GM21367 (cell line): ENCODE data around the gene ADAMTS16.
"Not testable (repeated sequence)": the region's sequence is repeated elsewhere in the genome, so short reads cannot be mapped to it uniquely, and the experiment has no call there.

Source experiments
- ATAC-seq: cut with Tn5 transposase; IDR thresholded peaks from one replicate; pipeline ENCODE4 v1.9.1; 2021; ENCODE audit not compliant: unreplicated experiment

ADAMTS16 gene, protein sequence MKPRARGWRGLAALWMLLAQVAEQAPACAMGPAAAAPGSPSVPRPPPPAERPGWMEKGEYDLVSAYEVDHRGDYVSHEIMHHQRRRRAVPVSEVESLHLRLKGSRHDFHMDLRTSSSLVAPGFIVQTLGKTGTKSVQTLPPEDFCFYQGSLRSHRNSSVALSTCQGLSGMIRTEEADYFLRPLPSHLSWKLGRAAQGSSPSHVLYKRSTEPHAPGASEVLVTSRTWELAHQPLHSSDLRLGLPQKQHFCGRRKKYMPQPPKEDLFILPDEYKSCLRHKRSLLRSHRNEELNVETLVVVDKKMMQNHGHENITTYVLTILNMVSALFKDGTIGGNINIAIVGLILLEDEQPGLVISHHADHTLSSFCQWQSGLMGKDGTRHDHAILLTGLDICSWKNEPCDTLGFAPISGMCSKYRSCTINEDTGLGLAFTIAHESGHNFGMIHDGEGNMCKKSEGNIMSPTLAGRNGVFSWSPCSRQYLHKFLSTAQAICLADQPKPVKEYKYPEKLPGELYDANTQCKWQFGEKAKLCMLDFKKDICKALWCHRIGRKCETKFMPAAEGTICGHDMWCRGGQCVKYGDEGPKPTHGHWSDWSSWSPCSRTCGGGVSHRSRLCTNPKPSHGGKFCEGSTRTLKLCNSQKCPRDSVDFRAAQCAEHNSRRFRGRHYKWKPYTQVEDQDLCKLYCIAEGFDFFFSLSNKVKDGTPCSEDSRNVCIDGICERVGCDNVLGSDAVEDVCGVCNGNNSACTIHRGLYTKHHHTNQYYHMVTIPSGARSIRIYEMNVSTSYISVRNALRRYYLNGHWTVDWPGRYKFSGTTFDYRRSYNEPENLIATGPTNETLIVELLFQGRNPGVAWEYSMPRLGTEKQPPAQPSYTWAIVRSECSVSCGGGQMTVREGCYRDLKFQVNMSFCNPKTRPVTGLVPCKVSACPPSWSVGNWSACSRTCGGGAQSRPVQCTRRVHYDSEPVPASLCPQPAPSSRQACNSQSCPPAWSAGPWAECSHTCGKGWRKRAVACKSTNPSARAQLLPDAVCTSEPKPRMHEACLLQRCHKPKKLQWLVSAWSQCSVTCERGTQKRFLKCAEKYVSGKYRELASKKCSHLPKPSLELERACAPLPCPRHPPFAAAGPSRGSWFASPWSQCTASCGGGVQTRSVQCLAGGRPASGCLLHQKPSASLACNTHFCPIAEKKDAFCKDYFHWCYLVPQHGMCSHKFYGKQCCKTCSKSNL

DNA sequence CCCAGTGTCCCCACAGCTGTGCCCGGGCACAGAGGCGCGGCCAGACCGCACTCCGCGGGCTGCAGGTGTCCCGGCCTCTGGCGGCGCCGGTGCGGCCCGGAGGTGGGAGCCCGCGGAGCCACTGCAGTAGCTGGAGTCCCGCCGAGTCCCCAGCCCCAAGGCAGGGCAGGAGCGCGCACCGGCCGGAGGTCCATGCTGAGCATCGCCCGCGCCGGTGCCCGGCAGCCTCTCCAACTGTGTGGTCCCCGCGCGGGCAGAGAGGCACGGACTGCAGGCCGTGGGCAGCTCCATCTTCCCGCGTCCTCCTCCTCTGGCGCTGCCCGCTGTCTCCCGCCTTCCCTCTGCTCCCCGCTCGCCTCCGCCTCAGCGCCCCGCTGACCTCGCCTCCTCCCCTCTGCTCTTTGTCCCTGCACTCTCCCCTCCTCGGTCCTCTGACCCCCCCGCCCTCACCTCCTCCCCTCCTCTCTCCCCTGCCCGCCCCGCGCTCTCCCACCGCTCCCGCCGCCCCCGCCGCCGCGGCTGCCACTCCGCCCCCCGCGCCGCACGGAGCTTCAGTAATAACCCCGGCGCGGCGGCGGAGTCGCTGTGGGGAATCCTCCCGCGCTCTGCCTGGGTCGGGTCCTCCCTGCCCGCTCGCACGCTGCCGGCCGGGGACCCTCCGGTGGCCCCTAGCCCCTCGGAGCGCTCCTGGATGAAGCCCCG, at the start of gene ADAMTS16:
Gene ADAMTS16 (plus strand): TSS at position 554 of the 702 bp plus-strand sequence. CDS start 138 bp downstream, at position 692.
- no peak for ATAC-seq

DNA sequence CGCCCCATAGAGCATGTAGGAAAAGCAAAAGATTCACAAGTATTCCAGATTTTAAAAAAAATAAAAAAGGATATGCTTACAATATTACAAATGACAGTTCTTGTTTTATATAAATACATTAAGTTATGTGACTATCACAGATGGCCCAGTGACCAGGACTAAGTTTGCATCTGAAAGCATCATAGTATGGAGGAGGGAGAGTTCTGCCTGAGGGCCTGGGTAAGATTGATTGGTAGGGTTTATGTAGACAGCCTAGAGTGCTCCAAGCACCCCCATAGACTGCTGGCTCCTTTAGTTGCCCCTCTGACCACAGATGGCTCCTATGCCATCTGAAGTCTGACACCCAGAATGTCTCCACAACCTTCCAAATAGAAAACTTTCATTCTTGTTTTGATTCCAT, 48.0 kb upstream of the ADAMTS16 start:
- no peak for ATAC-seq

DNA sequence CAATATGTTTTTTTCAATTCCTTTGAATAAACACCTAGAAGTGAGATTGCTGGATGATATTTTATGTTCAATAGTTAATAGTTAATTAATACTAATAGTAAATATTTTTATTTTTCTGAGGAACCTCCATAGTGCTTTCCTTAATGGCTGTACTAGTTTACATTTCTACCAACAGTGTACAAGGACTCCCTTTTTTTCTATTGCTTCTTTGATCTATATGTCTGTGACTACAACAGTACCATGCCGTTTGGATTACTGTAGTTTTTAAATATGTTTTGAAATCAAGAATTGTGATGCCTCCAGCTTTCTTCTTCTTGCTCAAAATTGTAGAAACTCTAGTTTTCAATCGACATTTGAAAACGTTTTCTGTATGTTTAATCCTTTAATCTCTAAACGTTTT, 39.5 kb upstream of the ADAMTS16 start:
- ATAC-seq, result no peak

DNA sequence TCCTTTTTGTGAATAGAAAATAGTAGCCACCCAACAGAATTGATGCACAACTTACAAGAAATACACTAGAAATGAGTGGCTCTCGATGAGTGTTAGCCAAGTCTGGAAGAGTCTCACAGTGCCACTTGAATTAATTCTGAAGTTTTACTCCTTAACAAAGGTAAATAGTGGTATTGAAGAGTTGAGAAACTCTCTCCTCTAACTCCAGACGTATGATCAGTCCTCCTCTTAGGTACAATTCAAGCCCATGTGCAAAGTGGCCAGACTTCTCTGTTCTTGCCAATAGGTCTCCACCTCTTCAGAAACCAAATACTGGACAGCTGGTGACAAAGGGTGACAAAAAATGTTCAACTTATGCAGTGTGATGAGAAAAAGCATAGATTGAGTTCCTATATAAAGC, 38.5 kb upstream of the ADAMTS16 start:
- ATAC-seq, result no peak

DNA sequence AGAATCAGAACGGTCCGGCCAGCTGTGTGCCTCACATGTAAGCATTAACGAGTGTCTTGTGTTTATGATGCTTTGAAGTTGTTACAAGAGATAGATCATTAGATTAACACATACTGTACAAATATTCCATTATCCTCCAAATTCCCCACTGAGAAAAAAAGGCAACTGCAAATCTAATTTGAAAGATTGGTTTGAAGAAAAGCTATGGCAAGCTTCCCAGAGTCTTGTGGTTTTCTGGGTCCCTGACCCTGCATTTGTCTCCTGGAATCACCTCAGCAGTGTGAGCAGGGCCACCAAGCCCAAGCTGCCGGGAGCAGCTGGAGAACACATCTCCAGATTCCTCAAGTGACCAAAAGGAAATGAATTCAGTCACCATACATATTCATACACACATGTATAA, 36.9 kb upstream of the ADAMTS16 start:
- ATAC-seq, result no peak

DNA sequence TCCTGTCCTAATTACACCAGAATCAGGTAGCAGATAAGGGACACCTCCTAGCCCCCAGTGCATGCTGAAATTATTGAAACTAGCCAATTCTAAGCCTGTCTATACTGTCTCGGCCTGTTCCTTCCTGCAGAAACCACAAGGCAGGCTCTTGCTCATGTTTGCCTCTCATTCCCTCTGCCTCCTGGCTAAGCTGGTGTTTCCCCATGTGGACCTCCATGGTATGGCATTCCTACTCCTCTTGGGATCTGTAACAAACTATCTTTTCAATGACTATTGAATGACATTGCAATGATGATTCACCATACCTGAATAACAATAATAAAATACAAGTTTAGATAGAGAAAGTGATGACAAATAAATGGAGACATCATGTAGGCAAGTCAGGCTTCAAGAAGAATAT, 35.6 kb upstream of the ADAMTS16 start:
- no peak for ATAC-seq

DNA sequence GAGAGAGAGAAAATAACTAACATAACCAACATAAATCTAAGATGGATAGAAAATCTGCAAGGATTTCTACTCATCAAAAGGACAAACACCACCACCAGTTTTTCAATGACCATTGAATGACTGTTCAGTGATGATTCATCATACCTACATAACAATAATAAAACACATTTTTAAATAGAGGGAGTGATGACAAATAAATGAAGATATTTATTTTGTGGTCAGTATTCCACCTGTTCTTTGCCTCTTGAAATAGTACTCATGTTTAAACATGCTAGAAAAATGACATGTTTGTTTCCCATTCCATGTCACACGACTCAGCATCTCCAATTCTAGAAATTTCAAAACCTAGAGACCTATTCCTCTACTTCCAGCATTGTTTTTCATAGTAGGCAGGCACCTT, 34.6 kb upstream of the ADAMTS16 start:
- no peak for ATAC-seq

DNA sequence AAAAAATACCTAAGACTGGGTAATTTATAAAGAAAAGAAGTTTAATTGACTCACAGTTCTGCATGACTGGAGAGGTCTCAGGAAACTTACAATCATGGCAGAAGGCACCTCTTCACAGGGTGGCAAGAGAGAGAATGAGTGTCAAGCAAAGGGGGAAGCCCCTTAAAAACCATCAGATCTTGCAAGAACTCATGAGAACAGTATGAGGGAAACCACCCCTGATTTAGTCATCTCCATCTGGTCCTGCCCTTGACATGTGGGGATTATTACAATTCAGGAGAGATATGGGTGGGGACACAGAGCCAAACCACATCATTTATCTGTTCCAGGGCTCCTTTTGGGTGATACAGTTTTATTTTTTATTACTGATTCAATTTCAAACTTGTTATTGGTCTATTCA, 23.2 kb upstream of the ADAMTS16 start:
- no peak for ATAC-seq

DNA sequence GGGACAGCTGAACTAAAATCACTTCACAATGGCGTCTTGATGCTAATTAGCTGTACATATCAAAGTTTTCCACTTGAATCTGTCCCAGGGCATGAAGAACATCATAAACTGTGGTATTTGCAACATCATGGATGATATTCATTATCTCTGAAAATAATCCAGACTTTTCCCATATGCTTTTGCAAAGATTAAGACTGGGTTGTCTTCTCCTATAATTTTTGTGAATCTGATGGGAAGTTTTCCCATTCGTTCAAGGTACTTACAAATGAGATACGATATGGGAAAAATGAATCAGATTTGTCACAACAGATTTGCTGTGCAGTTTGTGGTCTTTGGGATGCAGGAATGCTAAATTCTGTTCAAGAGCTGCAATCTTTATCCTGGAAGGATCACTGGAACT, 17.4 kb upstream of the ADAMTS16 start:
- ATAC-seq, result no peak

DNA sequence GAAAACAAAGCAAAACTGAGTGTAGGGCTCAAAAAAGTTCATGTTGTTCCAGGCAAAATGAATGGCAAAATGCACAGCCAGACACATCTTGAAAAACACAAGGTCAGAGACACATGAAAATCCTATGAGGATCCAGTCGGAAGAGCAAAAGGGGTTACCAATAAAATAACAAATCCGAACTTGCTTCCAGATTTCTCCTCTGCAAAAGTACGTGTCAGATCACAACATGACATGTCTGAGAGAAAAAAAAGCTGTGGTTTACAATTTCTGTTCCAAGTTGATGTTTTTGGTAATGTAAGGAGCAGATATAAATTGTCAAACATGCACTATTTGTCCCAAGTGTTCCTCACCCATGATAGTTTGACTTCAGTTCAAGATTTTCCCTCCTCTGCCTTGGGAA, 15.9 kb upstream of the ADAMTS16 start:
- no peak for ATAC-seq

DNA sequence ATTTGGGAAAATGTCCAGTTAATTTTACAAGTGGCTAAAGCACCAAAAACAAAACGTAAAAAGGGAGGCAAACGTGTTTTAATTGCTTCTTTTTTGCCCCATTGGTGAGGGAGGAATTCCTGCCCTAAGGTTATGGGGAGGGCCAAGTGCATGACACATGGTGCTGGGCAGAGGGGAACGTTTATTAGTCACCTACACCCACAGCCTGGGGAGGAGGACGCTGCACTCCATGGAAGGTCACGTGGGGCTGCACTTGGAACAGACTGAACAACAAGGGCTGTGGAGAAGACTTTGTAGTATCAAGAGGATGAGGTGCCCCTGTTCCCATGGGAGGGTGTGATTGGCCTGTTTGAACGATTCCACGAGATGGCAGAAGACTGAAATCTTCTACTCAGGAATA, 13.7 kb upstream of the ADAMTS16 start:
- ATAC-seq, result no peak

DNA sequence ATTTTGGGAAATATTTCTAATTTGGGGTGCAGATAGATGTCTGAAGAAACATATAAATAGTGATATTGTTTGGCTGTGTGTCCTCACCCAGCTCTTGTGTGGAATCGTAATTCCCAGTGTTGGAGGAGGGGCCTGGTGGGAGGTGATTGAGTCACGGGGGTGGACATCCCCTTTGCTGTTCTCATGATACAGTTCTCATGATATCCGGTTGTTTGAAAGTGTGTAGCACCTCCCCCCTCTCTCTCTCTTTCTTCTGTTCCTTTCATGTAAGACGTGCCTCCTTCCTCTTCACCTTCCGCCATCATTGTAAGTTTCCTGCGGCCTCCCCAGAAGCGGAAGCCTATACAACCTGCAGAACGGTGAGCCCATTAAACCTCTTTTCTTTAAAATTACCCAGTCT, 11.4 kb upstream of the ADAMTS16 start:
- ATAC-seq, result no peak

DNA sequence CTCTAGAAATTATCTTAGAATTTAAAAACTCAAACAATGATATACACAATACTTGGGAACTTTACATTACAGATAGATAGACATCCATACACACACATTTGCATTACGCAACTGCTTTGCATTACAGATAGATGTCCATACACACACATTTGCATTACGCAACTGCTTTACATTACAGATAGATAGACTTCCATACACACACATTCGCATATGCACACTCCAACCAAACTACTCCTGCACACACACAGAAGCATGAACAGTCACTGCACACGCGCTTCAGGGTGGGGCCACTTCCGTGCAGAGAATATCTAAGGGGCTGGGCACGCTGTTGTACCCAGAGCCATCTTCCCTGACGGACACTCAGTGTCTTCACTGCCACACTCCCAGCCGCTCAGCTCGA, 7.9 kb upstream of the ADAMTS16 start:
- no peak for ATAC-seq

DNA sequence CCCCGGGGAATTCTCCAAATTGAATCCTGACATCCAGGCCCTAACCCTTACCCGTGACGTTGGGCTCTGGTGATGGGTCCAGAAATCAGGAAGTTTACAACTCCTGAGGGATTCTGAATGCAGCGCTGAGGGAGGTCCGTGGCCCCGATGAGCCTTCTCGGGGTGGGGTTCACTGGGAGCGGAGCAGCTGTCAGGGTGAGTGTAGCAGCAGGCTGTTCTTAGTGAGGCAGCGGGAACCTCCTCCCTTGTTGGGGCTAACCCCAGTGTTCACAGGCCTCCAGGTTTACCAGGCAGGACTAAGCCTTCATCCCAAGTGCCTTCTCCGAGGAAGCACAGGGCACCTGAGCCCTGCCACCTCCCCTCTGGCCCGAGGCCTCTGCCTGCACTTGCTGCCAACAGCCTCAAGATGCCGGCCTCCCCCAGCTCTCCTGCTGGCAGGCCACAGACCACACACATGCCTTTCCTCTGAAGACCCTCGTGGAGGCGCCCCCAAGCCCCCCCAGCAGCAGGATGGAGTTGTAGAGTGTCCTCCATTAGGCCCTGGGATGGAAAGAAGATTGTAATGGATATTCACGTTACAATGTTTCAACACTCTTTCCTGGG, 7.3 kb upstream of the ADAMTS16 start:
- no peak for ATAC-seq

DNA sequence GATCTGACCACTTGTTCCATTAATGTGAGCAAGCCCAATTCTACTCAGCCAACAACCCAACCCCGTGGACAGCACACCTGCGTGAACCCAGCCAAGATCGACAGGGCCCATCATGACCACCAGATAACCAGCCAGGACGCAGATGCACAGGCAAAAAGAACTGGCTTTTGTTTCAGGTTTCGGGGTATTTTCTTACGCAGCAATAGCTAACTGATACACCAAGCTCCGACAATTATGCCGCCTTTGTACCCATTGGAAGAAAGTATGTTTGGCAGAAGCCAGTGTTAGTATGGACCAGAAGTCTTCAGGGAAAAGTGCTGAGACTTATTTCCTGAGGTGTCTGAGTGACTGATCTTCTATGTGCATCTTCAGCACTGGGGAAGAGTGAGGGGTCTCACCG, 6.0 kb upstream of the ADAMTS16 start:
- no peak for ATAC-seq

DNA sequence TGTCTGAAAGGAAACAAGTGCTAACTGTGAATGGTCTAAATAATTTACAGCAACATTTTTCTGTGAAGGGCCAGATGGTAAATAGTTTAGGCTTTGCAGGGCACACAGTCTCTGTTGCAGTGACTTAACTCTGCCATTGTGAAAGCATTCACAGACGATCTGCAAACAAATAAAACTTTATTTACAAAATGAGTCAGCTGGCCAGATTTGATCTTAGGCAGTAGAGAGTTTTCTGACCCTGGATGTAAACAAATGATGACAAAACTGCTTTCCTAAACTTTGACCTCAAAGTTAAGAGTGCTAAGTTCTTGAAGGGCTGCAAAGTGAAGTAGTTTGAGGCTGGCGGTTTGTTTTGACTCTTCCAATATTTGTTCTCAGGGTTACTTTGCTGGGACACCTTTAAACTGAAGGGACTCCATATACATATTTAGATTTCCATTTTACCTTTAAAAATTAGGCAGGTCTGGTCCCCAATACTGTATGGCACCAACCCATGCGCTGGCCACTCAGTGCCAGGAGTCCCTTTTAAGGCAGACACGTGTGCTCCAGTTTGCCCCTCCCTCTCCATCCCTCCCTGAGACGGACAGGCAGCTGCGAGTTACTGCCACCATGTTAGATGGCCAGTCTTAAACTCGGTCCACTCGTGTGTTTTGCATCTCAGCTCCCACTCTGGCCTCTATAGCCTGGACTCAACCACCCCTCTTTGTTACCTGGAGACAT, 4.0 kb upstream of the ADAMTS16 start:
- no peak for ATAC-seq

DNA sequence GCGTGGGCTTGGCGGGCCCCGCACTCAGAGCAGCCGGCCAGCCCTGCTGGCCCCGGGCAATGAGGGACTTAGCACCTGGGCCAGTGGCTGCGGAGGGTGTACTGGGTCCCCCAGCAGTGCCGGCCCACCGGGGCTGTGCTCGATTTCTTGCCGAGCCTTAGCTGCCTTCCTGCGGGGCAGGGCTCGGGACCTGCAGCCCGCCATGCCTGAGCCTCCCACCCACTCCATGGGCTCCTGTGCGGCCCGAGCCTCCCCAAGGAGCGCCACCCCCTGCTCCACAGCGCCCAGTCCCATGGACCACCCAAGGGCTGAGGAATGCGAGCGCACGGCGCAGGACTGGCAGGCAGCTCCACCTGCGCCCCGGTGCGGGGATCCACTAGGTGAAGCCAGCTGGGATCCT, 2.3 kb upstream of the ADAMTS16 start:
- not testable (repeated sequence) for ATAC-seq

DNA sequence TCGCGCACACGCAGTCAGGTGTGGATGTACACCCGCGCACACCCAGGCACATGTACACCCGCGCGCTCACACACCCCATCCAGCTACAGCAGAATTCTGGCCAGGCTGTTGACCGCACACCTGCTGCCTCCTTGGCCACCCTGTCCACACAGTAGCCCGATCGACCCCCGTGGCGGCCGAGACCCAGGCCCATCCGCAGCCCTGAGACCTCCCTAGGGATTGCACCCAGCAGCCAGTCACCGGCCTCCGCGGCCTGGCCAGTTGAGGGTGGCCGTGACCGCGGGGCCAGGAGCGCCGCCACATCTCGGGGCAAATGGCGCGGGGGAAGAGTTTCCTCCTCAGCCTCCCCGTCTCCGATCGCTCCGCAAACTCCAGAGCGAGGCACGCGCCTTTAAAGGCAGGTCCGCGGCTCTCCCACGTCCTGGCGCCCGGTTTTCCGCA, 774 bp upstream of the ADAMTS16 start:
- ATAC-seq, result no peak

DNA sequence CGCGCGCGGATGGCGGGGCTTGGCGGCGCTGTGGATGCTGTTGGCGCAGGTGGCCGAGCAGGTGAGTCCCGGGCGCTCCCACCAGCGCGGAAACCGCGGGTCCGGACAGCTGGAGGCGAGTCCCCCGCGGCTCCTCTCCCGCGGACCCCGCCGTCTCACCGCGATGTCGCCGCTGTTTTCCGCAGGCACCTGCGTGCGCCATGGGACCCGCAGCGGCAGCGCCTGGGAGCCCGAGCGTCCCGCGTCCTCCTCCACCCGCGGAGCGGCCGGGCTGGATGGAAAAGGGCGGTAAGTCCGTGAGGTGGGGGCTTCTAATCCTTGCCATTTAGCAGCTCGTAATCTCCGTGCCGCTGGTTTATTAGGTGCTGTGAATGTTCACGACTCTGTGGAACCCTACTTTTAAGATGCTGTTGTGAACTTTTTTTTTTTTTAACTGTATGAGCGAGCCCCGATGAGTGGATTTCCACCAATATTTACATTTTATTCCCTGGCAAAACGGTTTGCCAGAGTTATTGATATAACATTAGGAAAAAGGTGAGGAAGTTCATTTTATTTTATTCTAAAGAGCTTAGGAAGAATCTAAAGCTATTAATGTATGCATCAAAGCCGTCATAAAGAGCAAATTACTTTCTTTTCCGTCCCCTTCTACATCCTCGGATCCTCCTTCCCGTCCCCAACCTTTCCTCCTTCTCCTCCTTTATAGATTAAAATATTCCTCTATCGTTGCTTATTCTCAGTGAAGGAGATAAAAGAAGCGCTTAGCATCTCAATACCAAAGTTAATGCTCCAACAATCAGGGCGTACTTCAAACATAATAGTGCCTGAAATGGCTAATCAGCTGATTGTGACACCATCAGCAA, 579 bp downstream of the ADAMTS16 start:
- no peak for ATAC-seq
